ENCODE results near the gene TAB2.

Gene TAB2

DNA sequence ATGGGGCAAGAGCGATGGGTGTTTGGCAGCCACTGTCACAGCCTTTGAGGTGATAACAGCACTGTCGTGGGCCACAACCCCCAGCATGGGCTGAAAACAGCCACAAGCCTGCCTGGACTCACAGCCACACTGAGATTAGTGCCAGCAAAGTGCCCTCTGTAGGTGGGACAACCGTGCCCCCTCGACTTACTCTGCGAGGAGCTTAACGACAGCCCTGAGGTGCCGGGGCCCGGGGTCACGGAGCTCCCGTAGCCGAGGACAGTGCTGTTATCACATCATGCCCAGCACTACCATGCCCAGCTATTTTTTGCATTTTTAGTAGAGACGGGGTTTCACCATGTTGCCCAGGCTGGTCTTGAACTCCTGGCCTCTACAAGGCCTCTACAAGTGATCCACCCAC is 119.1 kb downstream of the TAB2 start:
- no peak for TF ChIP-seq FOXM1 (IDR thresholded peaks at IDR 0.05; ENCODE audit: borderline replicate concordance, low read depth)
- no peak for TF ChIP-seq CEBPB (IDR thresholded peaks at IDR 0.05)
- no peak for TF ChIP-seq ZBTB7A (IDR thresholded peaks at IDR 0.05; ENCODE audit: low read depth)
- no peak for TF ChIP-seq EGR1 (IDR thresholded peaks at IDR 0.05)
- no peak for TF ChIP-seq YY1 (IDR thresholded peaks at IDR 0.05; ENCODE audit: low read depth)

DNA sequence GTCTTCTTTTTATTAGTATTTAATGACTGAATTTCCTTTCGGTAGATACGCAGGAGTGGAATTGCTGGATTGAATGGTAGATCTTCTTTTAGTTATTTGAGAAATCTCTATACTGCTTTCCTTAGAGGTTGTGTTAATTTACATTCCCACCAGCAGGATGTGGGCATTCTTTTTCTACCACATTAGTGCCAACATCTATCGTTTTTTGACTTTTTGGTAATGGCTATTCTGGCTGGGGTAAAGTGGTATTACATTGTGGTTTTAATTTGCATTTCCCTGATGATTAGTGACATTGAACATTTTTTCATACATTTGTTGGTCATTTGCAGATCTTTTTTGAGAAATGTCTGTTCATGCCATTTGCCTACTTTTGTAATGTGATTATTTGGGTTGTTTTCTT is 119.7 kb downstream of the TAB2 start:
- TF ChIP-seq EGR1 (IDR thresholded peaks at IDR 0.05) (no peak), FOXM1 (IDR thresholded peaks at IDR 0.05; ENCODE audit: borderline replicate concordance, low read depth) (no peak), CEBPB (IDR thresholded peaks at IDR 0.05) (no peak), ZBTB7A (IDR thresholded peaks at IDR 0.05; ENCODE audit: low read depth) (no peak), RAD21 (IDR thresholded peaks at IDR 0.05; ENCODE audit: low read depth) (no peak), NFIC (IDR thresholded peaks at IDR 0.05) (no peak), TAF1 (IDR thresholded peaks at IDR 0.05; ENCODE audit: low read depth) (no peak), CREB1 (IDR thresholded peaks at IDR 0.05; ENCODE audit: low read depth) (no peak)
- TF ChIP-seq, protein P1, sequence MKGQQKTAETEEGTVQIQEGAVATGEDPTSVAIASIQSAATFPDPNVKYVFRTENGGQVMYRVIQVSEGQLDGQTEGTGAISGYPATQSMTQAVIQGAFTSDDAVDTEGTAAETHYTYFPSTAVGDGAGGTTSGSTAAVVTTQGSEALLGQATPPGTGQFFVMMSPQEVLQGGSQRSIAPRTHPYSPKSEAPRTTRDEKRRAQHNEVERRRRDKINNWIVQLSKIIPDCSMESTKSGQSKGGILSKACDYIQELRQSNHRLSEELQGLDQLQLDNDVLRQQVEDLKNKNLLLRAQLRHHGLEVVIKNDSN (IDR thresholded peaks at IDR 0.05) = no peak

DNA sequence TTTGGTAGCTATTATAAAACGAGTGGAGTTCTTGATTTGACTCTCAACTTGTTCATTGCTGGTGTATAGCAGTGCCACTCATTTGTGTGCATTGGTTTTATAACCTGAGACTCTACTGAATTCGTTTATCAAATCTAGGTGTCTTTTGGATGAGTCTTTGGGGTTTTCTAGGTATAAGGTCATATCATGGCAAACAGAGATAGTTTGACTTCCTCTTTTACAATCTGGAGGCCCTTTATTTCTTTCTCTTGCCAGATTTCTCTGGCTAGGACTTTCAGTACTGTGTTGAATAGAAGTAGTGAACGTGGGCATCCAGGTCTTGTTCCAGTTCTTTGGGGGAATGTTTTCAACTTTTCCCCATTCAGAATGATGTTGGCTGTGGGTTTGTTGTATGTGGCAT is 121.3 kb downstream of the TAB2 start:
- TF ChIP-seq EP300 (IDR thresholded peaks at IDR 0.05; ENCODE audit: borderline replicate concordance) (no peak), EGR1 (IDR thresholded peaks at IDR 0.05) (no peak), FOXM1 (IDR thresholded peaks at IDR 0.05; ENCODE audit: borderline replicate concordance, low read depth) (no peak)
- TF ChIP-seq, protein P2, sequence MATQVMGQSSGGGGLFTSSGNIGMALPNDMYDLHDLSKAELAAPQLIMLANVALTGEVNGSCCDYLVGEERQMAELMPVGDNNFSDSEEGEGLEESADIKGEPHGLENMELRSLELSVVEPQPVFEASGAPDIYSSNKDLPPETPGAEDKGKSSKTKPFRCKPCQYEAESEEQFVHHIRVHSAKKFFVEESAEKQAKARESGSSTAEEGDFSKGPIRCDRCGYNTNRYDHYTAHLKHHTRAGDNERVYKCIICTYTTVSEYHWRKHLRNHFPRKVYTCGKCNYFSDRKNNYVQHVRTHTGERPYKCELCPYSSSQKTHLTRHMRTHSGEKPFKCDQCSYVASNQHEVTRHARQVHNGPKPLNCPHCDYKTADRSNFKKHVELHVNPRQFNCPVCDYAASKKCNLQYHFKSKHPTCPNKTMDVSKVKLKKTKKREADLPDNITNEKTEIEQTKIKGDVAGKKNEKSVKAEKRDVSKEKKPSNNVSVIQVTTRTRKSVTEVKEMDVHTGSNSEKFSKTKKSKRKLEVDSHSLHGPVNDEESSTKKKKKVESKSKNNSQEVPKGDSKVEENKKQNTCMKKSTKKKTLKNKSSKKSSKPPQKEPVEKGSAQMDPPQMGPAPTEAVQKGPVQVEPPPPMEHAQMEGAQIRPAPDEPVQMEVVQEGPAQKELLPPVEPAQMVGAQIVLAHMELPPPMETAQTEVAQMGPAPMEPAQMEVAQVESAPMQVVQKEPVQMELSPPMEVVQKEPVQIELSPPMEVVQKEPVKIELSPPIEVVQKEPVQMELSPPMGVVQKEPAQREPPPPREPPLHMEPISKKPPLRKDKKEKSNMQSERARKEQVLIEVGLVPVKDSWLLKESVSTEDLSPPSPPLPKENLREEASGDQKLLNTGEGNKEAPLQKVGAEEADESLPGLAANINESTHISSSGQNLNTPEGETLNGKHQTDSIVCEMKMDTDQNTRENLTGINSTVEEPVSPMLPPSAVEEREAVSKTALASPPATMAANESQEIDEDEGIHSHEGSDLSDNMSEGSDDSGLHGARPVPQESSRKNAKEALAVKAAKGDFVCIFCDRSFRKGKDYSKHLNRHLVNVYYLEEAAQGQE (IDR thresholded peaks at IDR 0.05; ENCODE audit: low read depth) = no peak
- TF ChIP-seq, protein P3, sequence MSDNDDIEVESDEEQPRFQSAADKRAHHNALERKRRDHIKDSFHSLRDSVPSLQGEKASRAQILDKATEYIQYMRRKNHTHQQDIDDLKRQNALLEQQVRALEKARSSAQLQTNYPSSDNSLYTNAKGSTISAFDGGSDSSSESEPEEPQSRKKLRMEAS (IDR thresholded peaks at IDR 0.05) = no peak

DNA sequence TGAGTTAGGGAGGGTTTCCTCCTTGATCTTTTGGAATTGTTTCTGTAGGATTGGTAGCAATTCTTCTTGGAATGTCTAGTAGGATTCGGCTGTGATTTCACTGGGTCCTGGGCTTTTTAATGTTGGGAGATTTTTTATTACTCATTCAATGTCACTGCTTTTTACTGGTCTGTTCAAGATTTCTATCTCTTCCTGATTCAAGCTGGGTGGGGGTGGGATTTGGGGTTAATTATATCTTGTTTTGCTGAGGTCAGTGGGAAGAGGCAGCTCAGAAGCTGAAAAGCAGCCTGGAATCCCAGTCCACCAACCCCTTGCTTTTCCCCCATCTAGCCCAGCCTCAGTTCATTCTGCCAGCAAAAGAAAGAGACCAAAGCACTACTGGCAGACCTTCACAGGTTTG is 122.1 kb downstream of the TAB2 start:
- TF ChIP-seq ZBTB7A (IDR thresholded peaks at IDR 0.05; ENCODE audit: low read depth) = no peak
- TF ChIP-seq EGR1 (IDR thresholded peaks at IDR 0.05) = no peak

DNA sequence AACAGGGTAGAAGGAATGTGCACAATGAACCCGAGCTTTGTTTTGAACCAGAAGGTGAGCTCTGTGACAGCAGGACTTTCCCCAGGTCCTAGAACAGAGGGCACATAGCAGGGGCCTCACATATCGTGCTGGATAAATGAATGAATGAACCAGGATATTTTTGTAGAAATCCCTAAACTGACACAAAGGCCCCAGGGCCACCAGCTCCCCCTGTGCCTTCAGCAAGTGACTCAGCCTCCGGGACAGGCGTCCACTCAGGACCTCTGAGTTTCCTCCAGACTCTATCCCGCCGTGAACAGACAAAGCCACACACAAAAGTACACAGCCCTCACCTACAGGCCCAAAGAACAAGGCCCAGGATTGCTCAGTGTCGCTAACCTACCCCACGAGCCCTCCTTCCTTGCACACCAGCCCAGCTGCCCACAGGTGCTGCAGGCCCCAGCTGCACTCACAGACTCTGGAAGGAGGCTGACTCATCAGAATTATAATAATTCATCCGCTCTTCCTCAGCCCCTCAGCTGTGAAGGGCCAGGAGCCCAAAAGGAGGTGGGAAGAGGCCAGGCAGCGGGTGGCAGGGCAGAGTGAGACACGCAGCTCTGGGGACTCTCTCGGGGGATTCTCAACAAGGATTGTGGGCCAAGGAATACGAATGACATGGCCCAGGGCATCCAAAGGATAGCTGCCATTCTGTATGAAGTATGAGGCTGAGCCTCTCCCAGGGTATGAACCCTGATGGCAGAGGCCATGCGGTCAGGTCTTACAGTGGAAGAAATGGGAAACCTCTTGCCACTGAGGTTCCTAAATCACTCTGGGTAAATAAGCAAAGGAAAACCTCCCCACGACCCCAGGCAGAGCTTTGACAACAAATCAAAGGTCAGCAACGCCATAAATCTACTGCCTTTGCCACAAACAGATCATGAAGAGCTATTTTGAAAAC is 123.5 kb downstream of the TAB2 start:
- TF ChIP-seq, protein P2 (IDR thresholded peaks at IDR 0.05; ENCODE audit: low read depth) = no peak
- TF ChIP-seq YY1 (IDR thresholded peaks at IDR 0.05; ENCODE audit: low read depth) (no peak), RAD21 (IDR thresholded peaks at IDR 0.05; ENCODE audit: low read depth) (no peak), TCF12 (IDR thresholded peaks at IDR 0.05; ENCODE audit: low read depth) (no peak), FOXM1 (IDR thresholded peaks at IDR 0.05; ENCODE audit: borderline replicate concordance, low read depth) (no peak), TEAD4 (IDR thresholded peaks at IDR 0.05) (no peak), EP300 (IDR thresholded peaks at IDR 0.05; ENCODE audit: borderline replicate concordance) (no peak), TAF1 (IDR thresholded peaks at IDR 0.05; ENCODE audit: low read depth) (no peak), EGR1 (IDR thresholded peaks at IDR 0.05) (no peak), NFIC (IDR thresholded peaks at IDR 0.05) (no peak), ZBTB7A (IDR thresholded peaks at IDR 0.05; ENCODE audit: low read depth) (no peak)
- TF ChIP-seq, protein P1 (IDR thresholded peaks at IDR 0.05) = no peak
- TF ChIP-seq, protein P3 (IDR thresholded peaks at IDR 0.05) = no peak

DNA sequence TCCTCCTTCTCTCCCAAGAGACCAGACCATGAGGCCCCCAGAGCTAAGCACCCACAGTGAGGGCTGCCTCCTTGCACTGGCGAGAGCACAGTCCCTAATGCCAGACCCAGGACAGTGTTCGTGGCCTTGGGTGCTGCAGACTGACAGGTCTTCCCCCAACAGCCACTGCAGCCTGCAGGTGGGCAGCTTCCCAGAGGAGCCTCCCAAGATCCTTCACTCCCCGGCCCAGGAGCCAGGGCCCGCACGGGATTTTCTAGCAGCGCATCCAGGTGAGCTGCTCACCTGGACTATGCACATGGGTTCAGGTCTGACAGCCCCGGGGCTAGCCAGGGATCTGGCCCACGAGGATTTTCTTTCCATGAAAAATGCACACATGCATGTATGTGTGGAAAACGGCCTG is 124.2 kb downstream of the TAB2 start:
- TF ChIP-seq FOXM1 (IDR thresholded peaks at IDR 0.05; ENCODE audit: borderline replicate concordance, low read depth) (no peak), NFIC (IDR thresholded peaks at IDR 0.05) (no peak), YY1 (IDR thresholded peaks at IDR 0.05; ENCODE audit: low read depth) (no peak), EGR1 (IDR thresholded peaks at IDR 0.05) (no peak), RAD21 (IDR thresholded peaks at IDR 0.05; ENCODE audit: low read depth) (no peak), TCF12 (IDR thresholded peaks at IDR 0.05; ENCODE audit: low read depth) (no peak), ZBTB7A (IDR thresholded peaks at IDR 0.05; ENCODE audit: low read depth) (no peak), TAF1 (IDR thresholded peaks at IDR 0.05; ENCODE audit: low read depth) (no peak)
- TF ChIP-seq, protein P3 (IDR thresholded peaks at IDR 0.05) = no peak
- TF ChIP-seq, protein P2 (IDR thresholded peaks at IDR 0.05; ENCODE audit: low read depth) = no peak
- TF ChIP-seq, protein P1 (IDR thresholded peaks at IDR 0.05) = no peak

Measured in Ishikawa (cell line).